WI38 (cell line): ENCODE measurements around the gene TMEM108.

ENCODE experiments used
- H3K4me3 ChIP-seq: 2 replicates; pipeline ENCODE4 v1.5.1; 2011; ENCODE audit warnings: low read depth, mild to moderate bottlenecking, control low read depth, low read length
- TF ChIP-seq, protein P1 (sequence below): IDR thresholded peaks from 2 replicates; pipeline ENCODE4 v1.5.1; 2012; ENCODE audit warnings: low read depth, mild to moderate bottlenecking, control low read depth, low read length

TMEM108 gene

DNA sequence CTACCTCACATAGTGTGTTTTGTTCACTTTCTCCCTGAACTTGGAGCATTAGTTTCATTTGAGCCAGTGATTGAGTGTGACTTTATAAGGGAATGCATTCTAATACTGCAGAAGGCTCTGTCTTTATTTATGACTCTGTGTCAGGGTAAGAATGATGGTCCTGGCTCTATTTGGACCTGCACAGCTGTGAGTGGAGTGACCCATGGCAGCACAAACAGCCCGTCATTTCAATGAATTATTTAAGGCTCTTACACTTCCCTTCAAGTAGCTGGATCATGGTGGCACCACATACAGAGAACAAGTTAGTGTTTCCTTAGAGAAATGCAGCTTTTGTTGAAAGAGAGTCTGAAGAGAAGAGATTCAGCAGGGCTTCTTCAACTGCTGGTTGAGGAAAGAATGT, 16.4 kb downstream of the TMEM108 start:
- no peak overlapping the region for H3K4me3 ChIP-seq
- TF ChIP-seq, protein P1, sequence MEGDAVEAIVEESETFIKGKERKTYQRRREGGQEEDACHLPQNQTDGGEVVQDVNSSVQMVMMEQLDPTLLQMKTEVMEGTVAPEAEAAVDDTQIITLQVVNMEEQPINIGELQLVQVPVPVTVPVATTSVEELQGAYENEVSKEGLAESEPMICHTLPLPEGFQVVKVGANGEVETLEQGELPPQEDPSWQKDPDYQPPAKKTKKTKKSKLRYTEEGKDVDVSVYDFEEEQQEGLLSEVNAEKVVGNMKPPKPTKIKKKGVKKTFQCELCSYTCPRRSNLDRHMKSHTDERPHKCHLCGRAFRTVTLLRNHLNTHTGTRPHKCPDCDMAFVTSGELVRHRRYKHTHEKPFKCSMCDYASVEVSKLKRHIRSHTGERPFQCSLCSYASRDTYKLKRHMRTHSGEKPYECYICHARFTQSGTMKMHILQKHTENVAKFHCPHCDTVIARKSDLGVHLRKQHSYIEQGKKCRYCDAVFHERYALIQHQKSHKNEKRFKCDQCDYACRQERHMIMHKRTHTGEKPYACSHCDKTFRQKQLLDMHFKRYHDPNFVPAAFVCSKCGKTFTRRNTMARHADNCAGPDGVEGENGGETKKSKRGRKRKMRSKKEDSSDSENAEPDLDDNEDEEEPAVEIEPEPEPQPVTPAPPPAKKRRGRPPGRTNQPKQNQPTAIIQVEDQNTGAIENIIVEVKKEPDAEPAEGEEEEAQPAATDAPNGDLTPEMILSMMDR: no peak

DNA sequence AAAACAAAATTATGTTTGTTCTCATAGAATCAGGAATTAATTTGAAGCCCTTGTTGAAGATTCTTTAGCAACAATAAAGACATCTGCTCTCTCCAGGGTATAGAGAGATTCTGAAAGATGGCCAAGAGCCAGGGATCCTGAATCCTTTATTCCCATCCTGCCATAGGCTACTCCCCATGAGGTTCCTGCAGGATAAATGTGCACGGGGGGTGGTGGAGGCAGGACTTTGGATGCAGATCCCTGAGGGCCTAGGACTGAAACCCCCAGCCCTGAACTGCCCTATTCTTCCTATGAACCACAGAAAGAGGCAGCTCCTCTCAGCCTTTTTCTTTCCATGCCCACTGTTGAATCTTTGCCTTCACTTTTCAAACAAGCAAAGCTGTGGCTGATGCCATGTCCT, 17.1 kb downstream of the TMEM108 start:
- no peak overlapping the region for H3K4me3 ChIP-seq
- TF ChIP-seq, protein P1: no peak

DNA sequence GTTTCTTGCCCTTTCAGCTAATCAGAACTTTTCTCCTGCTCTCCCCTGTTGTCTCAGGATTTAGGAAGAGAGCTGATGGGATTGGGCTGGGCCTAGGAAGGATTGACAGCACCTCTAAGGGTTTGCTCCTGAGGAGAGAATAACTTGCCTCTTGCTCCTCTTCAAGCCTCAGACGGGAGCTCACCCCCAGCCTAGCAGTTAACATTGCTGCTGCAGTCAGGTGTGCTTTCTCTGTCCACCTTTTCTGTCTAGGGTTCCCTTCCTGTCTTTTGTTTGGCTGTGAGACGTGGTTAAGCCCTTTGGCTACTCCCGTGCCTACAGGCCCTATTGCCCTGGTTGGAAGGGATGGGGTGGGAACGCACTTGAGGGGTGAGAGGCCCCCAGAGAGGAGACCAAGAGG, 20.1 kb downstream of the TMEM108 start:
- TF ChIP-seq, protein P1: no peak
- H3K4me3 ChIP-seq: no peak overlapping the region

DNA sequence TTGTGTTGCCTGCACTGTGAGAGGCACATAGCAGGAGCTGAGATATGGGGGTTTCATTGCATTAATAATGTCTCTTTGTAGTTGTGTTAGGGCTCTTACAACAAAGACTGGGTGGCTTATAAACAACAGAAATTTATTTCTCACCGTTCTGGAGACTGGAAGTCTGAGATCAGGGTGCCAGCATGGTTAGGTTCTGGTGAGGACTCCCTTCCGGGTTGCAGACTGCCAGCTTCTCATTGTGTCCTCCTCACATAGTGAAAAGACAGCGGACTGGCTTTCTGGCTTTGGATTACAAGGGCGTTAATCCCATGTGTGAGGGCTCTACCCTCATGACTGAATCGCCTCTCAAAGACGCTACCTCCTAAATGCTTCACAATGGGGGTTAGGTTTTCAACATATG, 20.6 kb downstream of the TMEM108 start:
- TF ChIP-seq, protein P1: no peak
- no peak overlapping the region for H3K4me3 ChIP-seq

DNA sequence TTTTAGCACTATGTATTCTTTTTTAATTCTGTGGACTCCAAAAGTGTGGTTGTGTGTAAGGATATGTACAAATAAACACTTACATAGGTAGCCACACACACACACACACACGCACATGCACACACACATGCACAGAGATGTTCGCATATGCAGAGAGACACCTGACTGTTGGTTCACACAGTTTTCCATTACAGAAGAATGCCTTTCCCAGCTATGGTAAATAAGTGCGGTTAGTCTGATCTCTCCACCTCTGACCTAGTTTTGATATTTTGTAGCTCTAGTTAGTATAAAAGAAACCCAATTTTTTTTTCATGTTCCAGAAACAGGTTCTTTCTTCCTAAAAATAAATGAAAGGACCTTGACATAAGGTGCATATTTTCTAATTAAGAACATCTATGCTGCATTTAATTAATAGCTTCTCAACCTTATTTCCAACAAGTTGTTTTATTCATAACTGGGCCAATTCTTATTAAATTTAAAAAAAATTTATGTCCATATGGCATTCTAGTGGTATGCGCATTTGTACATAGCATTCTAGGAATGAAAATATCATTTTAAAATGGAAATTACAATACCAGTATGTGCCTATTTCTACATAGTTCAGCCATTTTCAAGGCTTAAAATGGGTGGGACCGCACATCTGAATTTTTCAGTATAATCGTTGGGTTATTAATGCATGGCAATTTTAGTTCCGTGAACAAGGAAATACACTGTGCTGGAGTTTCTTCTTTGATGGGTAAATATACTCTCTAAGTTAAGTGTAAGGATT, 27.2 kb downstream of the TMEM108 start:
- TF ChIP-seq, protein P1: no peak
- no peak overlapping the region for H3K4me3 ChIP-seq

DNA sequence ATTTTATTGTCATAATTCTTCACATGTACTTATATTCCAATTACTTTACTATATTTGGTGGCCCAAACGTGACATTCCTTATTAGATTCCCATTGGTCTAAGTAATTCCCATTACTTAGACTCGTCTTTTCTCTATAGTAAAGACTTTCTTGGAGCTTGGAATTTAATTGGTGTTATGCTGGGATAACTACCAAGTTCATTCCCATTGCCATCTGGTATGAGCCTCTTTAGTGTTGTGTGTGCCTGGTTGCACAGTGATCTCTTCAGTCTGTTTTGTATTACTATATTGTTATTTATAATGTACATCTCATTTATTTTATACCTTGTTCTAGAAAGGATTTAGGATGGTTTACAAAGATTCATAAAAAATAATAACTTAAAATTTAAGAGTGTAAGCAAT, 27.8 kb downstream of the TMEM108 start:
- TF ChIP-seq, protein P1: no peak
- no peak overlapping the region for H3K4me3 ChIP-seq

DNA sequence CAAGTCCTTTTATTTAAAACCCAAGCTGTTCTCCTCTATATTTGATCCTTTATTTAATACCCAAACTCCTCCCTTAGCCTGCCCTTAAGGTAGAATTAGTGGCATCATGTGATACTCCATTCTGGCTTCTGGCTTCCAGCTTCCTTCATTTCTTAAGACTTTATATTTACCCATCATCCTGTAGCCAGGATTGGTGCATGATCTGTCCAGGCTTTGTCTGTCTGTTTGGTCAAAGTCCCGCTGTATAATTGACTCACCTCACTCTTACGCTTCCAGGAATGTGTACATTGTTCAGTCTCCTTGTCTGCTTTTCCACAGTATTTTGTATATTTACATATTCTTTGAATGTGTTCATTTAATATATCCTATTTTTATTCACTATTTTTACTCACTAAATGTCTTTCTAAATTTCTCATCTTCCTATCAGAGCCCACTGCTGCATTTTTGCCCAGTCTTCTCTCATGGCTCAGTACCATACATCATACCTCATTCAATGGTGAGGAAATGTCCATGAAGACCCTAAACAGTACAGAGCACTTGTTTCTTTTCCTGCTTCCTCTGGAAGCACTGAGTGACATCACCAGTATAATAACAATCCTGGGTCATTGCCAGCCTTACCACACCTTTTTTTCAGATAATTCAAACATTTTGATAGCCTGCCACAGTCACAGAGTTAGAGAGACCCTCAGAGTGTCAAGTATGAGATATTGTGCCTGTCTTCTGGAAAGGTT, 31.5 kb downstream of the TMEM108 start:
- TF ChIP-seq, protein P1: no peak
- H3K4me3 ChIP-seq: no peak overlapping the region
